ENCODE results near the gene RALGAPA1. TPM values are rescaled to one million over a fixed set of nuclear protein-coding genes. Genes with fewer than 3 reads are reported as not detected.
"Not testable (repeated sequence)": the region's sequence is repeated elsewhere in the genome, so short reads cannot be mapped to it uniquely, and the experiment has no call there.

Gene RALGAPA1
- total RNA-seq, 1 donor from 2014 or later: 41.8 TPM

DNA sequence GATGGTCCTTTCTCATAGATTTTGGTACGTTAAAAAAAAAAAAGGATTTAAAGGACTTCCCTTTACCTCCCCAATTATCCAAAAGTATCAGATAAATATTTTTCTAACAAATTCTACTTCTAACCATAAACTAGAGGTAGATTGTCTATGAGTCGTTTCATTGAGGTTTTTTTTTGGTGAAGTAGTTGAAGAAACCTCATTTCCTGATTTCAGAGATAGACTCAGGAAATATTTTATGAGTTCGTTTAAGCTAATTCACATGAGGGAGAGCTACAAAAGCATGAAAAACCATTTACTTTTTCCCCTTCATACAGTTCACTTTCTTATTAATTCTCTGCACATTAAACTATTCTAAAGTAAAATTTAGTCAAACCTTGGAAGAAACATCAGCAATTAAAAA, 112.5 kb downstream of the RALGAPA1 start:
- ATAC-seq: no peak

DNA sequence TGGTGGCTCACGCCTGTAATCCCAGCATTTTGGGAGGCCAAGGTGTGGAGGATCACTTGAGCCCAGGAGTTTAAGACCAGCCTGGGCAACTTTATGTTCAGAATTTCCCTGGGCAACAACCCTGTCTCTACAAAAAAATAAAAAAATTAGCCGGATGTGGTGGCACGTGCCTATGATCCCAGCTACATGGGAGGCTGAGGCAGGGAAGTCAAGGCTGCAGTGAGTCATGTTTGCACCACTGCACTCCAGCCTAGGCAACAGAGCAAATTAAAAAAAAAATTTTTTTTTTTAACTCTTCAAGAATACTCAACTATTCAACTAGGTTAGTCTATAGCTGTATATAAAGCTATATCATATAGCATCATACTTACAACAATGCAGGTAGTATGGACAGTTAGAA, 113.0 kb downstream of the RALGAPA1 start:
- ATAC-seq: no peak

DNA sequence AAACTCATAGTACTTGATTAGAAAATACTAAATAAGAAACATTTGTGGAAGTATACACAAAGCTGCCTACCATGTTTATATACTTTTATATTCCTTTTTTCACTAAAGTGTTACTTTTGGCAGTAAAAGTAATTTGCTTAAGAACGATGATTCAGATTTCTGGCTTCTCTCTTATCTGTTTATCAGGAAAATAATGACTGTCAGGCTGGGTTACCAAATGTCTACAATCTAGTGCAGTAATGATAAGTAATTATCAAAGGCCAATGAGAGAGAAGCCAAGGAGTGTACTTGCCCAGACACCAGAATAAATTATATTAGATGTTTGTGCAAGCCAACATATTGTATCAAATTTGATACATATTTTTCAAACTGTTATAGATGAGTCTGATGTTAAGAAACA, 113.4 kb downstream of the RALGAPA1 start:
- ATAC-seq: no peak

DNA sequence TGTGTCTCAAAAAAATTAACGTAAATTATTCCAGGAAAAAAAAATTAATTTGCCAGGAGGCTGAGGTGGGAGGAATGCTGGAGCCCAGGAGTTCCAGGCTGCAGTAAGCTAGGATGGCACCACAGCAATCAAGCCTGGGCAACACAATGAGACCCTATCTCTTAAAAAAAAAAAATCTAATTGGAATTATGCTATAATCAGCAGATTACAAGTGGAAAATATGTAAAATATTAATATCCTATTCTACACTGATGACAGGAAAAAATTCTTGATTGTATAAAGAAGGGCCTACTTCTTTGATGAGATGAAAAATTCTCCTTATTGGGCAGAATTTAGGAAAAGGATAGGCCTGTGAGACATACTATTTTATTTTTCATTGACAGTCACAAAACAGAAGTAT, 114.0 kb downstream of the RALGAPA1 start:
- ATAC-seq: no peak

DNA sequence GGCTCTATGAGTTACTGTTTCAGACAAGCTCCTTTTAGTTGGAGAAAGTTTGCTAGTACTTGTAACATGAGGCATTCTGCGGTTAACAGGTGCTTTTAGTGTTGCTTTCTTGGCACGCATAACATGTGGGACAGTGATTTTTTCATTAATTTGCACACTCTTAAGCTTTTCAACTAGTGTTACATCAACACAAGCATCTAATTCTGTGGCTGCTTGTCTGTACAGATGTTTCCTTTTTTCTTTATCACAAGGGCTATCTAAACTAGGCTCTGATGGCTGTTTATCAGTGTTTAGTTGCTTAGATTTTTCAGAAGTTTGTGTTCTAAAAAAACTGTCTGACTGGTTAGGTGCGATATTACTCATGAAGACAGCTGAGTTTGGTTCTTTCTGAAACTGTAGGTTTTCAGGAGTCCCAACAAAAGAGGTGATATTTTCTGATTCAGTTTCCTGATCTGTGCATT, 120.1 kb downstream of the RALGAPA1 start:
- ATAC-seq: no peak

DNA sequence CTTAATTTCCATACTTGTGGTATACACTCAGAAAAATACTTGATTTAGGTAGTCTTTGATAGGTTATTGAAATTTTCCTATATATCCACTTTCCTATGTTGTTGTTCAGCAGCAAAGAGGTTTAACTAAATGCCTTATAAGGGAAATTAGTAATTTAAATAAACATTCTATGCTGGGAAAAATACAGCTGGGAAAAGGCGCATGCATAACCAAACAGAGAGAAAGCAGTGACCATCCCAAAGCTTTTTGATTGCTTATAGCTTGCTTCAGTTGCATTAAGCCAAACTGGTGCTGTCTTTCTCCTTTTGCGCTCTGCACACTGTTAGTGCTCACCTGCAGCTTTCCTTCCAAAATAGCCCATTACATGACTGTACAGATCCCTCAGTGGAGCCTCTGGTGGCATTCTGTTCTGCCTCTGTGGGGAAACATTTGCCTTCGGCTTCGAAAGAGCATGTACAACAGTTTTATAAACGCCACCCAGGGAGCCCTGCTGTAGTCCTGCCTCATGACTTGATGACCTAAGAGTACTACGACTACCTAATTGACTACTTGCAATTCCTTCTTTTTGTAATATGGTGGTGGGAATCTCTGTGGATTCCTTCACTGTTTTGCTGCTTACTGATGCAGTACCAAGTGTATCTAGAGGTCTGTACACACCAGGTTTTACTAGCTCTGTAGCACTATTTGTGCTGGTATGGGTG, 120.8 kb downstream of the RALGAPA1 start:
- ATAC-seq: no peak

DNA sequence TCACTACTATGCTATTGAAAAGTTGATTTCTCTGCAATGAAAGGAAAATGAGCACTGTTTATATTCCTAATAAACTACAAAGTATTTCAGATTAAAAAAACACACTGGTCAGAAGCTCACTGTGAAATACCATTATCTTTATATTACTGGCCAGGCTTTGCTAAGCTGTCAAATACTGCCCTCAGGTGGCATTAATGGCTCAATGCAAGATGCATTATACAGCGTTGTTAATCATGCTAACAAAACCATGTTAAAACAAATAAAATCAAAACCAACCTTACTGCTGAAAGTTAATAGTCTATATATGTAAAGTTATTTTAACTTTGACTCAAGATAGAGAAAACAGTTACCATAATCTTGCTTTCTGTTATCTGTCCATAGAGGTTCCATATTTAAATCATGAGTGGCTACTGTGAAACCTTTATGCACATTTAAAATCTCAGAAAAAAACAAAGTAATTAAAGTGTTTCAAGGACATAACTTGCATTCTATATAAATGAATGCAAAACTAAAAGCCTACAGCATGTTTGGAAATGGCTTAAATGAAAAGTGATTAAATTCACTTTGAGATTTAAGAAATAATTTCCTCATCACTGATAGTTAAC, 121.7 kb downstream of the RALGAPA1 start:
- peak; percentile 75 for ATAC-seq

DNA sequence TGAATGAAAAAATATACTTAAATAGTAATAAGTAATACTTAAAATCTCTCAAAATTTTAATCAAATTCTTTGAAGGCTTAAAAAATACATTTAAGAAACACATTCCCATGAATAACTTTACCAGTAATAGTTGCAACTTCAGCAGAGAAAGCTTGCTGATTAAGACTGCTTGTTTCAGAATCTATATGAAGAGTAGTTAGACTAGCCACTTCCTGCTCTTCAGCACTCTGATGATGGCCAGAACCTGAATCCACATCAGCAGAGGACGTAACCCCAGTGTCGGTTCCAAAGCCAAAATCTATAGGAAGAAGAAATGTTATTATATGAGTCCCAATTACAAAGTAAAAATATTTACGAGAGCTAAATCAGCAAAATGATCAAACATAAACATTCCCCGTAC, 125.4 kb downstream of the RALGAPA1 start:
- ATAC-seq: not testable (repeated sequence)

DNA sequence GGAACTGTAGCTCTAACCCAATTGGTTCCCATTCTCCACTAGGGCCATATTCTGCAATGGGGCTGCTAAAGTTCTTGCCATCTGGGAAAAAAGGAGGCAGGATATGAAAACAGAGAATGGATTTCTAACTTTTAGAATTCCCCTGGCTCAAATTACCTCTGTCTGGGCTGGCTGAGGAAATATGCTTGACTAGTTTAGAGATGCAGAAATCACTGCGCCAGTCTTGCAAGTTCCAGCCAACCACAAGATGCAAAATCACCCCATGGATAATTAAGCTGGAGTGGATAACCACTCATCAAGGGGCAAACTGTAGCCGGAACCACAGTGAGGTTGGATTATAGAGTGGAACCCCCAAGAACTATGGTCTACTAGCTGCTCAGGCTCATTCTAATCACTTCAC, 126.3 kb downstream of the RALGAPA1 start:
- ATAC-seq: no peak

DNA sequence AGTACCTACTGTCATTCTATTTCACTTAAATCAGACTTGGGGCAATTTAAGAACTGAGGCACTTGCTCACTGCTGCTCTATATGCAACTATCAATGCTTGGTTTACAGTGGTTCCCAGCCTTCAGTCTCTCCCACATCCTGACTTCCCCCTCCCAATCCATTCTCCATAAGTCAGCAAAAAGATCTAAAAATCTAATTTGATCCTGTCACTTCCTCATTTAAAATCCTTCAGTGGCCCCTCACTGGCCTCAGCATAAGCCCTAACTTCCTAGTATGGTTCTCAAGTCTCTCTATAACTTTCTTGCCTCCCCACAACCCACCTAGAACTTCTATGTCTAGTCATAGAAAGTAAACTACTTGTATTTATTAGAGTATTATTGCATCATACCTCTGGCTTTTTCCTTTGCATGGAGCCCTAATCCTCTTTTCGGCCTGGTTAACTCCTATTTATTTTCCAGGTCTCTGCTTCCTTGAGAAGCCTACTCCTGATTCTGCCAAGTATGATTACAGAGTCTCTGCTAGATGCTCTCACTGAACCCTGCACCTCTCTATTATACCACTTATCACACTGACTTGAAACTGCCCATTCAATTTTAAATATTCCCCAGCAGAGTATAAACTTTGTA, 130.6 kb downstream of the RALGAPA1 start:
- ATAC-seq: no peak

DNA sequence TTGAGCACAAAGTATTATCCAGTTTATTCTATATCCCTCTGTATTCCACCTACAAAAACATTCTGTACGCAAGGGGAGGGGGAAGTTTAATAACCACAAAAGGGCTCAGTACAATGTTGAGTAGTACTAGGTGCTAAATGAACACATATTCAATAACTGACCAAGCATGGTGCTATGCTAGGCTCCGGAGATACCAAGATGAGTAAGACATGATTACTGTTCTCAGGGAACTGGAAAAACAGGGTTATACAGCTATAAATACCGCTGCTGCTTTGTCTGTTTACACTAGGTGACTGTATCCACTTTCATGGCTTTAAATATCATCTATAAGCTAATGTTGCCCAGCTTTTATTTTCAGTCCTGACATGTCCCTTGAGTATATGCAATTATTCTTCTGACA, 139.3 kb downstream of the RALGAPA1 start:
- peak; percentile 100 for ATAC-seq

DNA sequence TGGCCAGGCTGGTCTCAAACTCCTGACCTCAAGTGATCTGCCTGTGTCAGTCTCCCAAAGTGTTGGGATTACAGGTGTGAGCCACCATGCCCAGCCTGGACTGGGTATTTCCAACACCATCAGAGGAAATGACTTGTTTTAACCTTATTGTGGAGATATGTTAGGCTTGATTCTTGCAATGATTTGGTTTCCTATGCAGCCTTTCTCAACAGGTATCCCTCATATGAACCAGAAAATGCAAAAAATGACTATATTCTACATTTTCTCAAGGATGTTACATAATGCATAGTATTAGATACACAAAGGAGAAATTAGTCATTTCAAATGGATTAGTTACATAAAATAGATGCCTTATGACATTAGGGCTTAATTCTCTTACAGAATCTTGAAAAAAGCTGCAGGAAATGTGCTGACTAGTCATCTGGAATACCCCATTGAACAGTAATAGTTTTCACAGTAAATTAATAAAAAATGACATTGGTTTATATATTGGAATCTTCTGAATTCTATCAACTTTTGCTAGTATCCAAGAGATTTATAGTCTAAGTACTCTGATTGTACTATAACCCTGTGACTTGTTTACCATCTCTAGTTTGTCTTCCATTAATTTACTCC, 142.6 kb downstream of the RALGAPA1 start:
- no peak for ATAC-seq

DNA sequence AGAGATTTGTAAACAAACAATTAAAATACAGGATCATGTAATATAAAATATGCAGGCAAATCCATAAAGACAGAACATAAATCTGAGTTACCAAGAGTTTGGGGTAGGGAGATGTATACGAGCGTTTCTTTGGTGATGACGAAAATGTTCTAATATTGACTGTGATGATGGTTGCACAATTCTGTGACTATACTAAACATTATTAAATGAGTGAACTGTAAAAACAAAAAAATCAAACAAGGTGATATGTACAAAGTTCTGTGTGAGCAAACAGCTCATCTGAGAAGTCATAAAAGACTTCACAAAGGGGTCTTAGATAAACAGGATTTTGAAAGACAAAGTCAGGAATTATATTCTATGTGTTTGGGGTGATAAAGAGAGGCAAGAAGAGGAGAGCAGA, 147.2 kb downstream of the RALGAPA1 start:
- no peak for ATAC-seq

DNA sequence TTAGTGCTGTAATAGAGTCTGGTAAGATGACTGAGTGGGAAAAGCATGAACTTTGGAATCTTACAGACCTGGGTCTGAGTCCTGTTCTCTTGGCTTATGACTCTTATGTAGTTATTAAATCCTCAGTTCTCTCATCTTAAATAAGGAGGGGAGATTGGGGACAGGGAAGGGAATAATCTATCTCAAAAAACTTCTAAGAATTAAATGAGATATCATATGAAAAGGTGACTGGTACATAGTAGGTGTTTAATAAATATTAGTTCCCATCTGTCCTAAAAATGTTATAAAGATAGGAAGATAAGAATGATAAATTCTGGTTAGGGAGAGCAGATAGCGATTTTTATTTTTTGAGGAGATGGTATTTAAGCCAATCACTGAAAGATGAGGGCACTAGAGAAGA, 156.1 kb downstream of the RALGAPA1 start:
- no peak for ATAC-seq

DNA sequence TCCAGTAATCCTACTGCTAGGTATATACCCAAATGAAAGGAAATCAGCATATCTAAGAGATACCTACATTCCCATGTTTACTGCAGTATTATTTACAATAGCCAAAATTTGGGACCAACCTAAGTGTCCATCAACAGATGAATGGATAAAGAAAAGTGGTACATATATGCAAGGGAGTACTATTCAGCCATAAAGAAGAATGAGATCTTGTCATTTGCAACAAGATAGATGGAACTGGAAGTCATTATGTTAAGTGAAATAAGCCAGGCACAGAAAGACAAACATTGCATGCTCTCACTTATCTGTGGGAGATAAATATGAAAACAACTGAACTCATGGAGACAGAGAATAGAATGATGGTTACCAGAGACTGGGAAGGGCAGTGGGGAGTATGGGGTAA, 165.6 kb downstream of the RALGAPA1 start:
- no peak for ATAC-seq

DNA sequence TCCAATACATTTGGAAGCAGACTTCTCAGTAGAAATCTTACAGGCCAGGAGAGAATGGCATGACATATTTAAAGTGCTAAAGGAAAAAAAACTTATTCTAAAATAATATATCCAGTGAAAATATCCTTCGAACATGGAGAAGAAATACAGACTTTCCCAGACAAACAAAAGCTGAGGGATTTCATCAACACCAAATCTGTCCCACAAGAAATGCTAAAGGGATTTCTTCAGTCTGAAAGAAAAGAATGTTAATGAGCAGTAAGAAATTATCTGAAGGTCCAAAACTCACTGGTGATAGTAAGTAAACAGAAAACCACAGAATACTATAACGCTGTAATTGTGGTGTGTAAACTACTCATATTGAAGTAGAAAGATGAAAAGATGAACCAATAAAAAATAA, 171.2 kb downstream of the RALGAPA1 start:
- no peak for ATAC-seq

DNA sequence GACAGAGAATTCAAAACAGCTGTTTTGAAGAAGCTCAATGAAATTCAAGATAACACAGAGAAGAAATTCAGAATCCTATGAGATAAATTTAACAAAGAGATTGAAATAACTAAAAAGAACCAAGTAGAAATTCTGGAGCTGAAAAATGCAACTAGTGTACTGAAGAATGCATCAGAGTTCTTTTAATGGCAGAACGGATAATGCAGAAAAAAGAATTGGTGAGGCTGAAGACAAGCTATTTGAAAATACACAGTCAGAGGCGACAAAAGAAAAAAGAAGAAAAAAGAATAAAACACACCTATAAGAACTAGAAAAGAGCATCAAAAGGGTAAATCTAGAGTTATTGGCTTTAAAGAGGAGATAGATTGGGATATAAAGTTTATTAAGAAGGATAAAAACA, 171.8 kb downstream of the RALGAPA1 start:
- ATAC-seq: no peak

DNA sequence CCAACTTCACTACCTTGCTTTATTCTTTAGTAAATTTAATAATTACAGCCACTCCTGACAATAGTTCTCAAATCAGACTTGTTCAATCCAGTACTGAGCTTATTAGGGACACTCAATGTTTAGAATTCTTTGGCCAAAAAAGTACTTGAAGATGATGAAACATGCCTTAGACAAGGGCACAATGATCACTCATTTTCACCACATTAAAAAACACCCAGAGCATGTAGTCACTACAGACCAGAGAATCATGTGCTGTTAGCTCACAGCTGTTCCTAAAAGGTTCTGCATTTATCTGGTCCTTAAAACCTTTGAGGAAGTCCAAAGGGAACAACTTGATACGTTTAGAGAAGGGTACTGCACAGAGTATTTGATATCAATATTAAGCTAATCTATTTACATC, 176.4 kb downstream of the RALGAPA1 start:
- ATAC-seq: no peak

DNA sequence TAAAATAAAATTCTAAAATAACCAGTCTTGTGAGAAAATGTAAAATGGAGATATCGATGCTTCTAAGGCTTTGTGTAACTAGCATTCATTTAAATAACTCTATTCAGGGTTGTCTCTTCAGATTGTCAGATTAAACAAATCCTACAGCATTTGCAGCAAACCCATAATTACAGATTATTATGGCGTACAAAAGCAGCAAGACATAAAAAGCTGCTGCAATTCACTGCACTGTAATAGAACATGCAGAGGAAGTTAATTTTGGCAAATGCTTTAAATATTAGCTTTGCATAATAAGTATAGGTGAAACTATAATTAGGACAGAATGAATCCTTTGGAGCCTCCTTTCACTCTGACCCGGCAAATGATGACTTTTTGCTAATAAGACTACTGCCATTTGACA, 176.8 kb downstream of the RALGAPA1 start:
- ATAC-seq: no peak

DNA sequence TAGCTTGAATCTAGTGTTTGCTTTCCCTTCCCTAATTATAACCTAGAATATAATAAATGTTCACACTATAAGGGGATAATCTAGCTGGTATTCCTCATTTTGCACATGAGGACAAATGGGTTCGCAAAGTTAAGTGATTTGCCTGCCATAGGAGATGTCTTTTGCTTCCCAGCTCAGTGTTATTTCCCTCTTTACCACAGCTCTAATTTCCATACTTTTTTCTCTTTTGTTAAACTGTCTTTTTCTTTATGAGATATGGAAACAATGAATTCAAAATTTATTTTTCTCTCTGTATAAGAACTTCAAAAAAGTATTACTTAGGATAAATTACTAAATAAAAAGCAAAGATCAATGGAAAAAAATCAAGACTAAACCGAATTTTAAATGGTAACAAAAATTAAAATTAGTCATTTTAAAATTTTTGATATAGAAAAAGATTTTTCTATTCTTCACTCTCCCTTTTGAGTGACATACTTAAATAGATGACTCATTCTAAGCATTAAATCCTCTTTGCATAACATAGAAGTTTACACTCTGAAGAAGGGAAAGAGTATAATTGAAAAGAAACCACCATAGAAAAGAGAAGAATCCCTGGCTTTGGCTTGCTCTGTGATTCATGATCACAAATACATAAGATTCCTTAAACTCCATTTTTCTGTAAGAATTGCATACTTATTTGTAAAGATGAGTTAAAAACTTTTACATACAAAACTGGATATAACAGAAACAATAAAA, 177.9 kb downstream of the RALGAPA1 start:
- ATAC-seq: peak; percentile 38

DNA sequence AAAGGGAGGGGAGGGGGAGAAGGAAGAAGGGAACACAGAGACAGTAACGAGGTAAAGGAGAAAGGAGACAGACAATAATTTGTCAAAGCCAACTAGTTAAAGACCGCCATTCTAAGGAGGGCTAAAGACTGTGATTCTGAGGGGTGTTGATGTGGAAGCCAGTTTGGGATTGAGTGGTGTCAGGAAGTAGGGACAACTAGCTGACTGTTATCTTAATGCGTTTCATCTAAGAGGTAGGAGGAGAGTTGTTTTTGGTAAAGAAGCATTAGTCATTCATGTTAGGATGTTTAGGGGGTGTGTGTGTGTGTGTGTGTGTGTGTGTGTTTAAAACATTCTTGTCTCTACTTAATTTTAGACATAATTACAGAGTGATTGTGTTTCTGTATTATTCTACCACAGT, 180.1 kb downstream of the RALGAPA1 start:
- no peak for ATAC-seq

DNA sequence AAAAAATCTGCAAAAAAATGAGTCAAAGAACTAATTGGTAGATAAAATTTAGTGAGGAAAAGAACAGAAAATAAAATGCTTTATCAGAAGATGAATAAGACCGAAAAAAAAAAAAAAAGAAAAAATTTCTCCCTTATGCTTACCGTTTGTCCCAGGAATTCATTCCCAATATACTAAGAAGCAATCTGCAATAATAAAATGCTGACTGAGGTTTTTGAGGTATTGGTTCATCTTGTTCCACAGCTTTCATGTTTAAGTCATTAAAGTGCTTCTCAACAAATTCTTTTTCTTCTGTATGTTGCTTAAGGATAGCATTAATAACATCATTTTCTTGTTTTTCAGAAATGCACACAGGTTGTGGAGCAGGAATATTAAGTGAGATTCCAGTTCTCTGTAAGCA, 182.1 kb downstream of the RALGAPA1 start:
- ATAC-seq: not testable (repeated sequence)

DNA sequence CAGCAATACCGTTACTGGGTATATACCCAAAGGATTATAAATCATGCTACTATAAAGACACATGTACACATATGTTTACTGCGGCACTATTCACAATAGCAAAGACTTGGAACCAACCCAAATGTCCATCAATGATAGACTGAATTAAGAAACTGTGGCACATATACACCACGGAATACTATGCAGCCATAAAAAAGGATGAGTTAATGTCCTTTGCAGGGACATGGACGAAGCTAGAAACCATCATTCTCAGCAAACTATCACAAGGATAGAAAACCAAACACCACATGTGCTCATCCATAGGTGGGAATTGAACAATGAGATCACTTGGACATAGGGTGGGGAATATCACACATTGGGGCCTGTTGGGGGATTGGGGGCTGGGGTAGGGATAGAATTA, 187.1 kb downstream of the RALGAPA1 start:
- ATAC-seq: not testable (repeated sequence)

Measured in esophagus mucosa (tissue), 1 donor.